ENCODE measurements around the gene C1S.
"Not testable (repeated sequence)": the region's sequence is repeated elsewhere in the genome, so short reads cannot be mapped to it uniquely, and the experiment has no call there.

Gene C1S

GRCh38 chr12:7096006-7096932 lies 35.8 kb downstream of the C1S start:
- peaks cover 4% of the 10 kb centered on the region; the same call in 1 of the 2 replicates for H3K4me1 ChIP-seq (ENCODE audit: insufficient read depth, low read length)
- no peaks in the 10 kb centered on the region for H3K9me3 ChIP-seq (ENCODE audit: insufficient read depth, low read depth, low read length)
- H3K4me3 ChIP-seq (ENCODE audit: low read length), result no peak overlapping the region
- 0 out of 2 replicates have a peak, but pooled peaks cover 4% of the 10 kb centered on the region for H3K27me3 ChIP-seq (ENCODE audit: insufficient read depth, low read length)
- no peak overlapping the region; the same call in 1 of the 2 replicates for H3K9ac ChIP-seq (ENCODE audit: low read depth, low read length)
- H3K36me3 ChIP-seq (ENCODE audit: insufficient read depth, low read depth, low read length), result peaks cover 7% of the 10 kb centered on the region; the same call in 1 of the 2 replicates
- no peak overlapping the region for H3K27ac ChIP-seq (ENCODE audit: low read length)

DNA sequence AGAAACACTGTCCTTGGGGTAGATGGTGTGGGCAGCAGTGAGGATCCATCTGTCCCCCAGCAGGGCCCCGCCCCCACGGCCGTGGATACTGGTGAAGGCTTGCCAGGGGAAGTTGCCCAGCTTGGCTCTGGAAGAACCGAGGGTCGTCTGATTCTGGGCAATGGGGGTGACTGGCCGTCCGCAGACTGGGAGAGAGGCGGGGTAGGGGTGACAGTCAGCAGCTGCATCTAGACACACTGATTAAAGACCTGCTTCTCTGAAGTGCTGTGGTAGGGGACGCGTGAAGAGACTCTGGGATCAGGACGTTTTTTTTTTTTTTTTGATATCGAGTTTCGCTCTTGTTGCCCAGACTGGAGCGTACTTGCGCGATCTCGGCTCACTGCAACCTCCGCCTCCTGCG lies 36.5 kb downstream of the C1S start:
- Histone ChIP-seq H3K27ac (ENCODE audit: low read length) (no peak overlapping the region), H3K9me3 (ENCODE audit: insufficient read depth, low read depth, low read length) (no peaks in the 10 kb centered on the region), H3K9ac (ENCODE audit: low read depth, low read length) (no peak overlapping the region), H3K27me3 (ENCODE audit: insufficient read depth, low read length) (0 out of 2 replicates have a peak, but pooled peaks cover 4% of the 10 kb centered on the region), H3K4me3 (ENCODE audit: low read length) (no peak overlapping the region), H3K36me3 (ENCODE audit: insufficient read depth, low read depth, low read length) (peaks cover 7% of the 10 kb centered on the region; the same call in 1 of the 2 replicates), H3K4me1 (ENCODE audit: insufficient read depth, low read length) (peaks cover 4% of the 10 kb centered on the region; the same call in 1 of the 2 replicates)

DNA sequence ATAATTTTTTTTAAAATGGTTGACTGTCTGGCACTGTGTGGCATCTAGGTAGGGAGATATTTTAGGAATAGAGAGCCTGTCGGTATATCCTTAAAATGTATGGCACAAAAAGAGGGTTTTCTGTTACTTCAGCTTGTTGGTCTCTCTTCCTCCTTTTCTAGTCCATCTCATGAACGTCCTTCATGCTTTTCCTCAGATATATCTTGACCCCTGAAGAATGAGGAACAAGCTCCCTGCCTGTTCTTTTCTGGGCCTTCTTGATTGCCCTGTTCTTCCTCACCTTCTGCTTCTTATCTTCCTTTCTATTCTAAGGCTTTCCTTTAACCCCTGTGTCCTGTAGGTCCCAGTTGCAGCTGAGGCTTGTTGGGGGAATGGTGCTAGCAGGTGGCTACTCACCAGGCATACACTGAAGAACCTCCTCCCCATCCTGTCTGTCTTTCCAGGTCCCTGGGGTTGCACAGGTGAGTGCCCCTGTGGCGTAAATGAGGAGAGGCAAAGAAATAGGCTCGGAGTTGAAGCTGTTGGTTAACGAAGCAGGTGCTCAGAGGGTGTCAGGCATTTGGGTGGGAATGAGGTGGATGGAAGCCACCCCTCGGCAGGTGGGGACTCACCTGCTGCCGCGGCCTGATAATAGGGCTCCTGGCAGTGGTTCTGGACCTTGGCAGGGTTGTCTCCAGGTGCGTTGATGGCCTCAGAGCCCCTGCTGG lies 38.9 kb downstream of the C1S start:
- no peak overlapping the region for H3K9ac ChIP-seq (ENCODE audit: low read depth, low read length)
- H3K4me1 ChIP-seq (ENCODE audit: insufficient read depth, low read length), result peaks cover 4% of the 10 kb centered on the region; the same call in 1 of the 2 replicates
- H3K27ac ChIP-seq (ENCODE audit: low read length), result no peak overlapping the region
- no peak overlapping the region for H3K4me3 ChIP-seq (ENCODE audit: low read length)
- H3K9me3 ChIP-seq (ENCODE audit: insufficient read depth, low read depth, low read length), result no peaks in the 10 kb centered on the region
- H3K36me3 ChIP-seq (ENCODE audit: insufficient read depth, low read depth, low read length), result peaks cover 7% of the 10 kb centered on the region; the same call in 1 of the 2 replicates
- no peaks in the 10 kb centered on the region for H3K27me3 ChIP-seq (ENCODE audit: insufficient read depth, low read length)

GRCh38 chr12:7100239-7100638 lies 39.7 kb downstream of the C1S start:
- no peak overlapping the region for H3K27ac ChIP-seq (ENCODE audit: low read length)
- H3K4me3 ChIP-seq (ENCODE audit: low read length), result no peak overlapping the region
- H3K9me3 ChIP-seq (ENCODE audit: insufficient read depth, low read depth, low read length), result no peaks in the 10 kb centered on the region
- no peak overlapping the region for H3K9ac ChIP-seq (ENCODE audit: low read depth, low read length)
- peaks cover 7% of the 10 kb centered on the region; the same call in 1 of the 2 replicates for H3K36me3 ChIP-seq (ENCODE audit: insufficient read depth, low read depth, low read length)
- peaks cover 4% of the 10 kb centered on the region; the same call in 1 of the 2 replicates for H3K4me1 ChIP-seq (ENCODE audit: insufficient read depth, low read length)
- no peaks in the 10 kb centered on the region for H3K27me3 ChIP-seq (ENCODE audit: insufficient read depth, low read length)

DNA sequence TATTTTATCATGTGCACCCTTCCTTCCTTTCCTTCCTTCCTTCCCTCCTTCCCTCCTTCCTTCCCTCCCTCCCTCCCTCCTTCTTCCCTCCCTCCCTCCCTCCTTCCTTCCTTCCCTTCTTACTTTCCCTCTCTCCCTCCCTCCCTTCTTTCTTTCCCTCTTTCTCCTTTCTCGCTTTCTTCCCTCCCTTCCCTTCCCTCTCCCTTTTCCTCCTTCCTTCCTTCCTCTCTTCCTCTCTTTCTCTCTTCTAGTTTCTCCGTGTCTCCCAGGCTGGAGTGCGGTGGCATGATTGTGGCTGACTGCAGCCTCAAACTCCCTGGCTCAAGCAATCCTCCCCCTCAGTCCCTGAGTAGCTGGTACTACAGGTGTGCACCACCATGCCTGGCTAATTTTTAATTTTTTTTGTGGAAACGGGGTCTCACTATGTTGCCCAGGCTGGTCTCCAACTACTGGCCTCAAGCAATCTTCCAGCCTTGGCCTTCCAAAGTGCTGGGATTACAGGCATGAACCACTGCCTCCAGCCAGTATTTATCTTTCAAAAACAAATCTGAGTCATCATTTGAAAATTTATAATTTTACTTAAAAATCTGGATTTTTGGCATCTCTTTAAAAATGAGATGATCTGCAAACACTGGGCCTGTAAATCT lies 40.7 kb downstream of the C1S start:
- Histone ChIP-seq H3K27ac (ENCODE audit: low read length) (no peak overlapping the region), H3K36me3 (ENCODE audit: insufficient read depth, low read depth, low read length) (peaks cover 7% of the 10 kb centered on the region; the same call in 1 of the 2 replicates), H3K27me3 (ENCODE audit: insufficient read depth, low read length) (no peaks in the 10 kb centered on the region), H3K4me1 (ENCODE audit: insufficient read depth, low read length) (no peaks in the 10 kb centered on the region), H3K9me3 (ENCODE audit: insufficient read depth, low read depth, low read length) (peaks cover 3% of the 10 kb centered on the region; the same call in 1 of the 2 replicates), H3K9ac (ENCODE audit: low read depth, low read length) (no peak overlapping the region), H3K4me3 (ENCODE audit: low read length) (no peak overlapping the region)

DNA sequence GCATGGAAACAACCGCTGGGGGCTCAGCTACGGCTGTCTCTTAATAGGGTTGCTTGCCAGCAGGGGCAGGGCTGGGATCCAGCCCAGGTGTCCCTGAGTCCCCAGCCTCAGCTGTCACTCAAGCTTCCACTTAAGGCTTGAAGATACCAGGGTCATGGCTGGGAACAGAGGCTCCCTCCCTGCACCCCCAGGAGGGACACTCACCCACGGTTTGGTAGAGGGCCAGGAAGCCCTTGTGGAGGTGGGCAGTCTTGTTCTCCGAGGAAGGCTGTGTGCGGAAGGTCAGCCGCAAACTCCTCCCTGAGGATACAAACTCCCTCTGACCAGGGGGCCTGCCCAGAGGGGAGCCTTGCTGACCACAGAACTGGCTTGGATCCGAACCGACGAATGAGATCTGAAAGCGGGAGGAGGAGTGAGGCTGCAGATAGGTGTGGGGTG lies 41.2 kb downstream of the C1S start:
- Histone ChIP-seq H3K4me1 (ENCODE audit: insufficient read depth, low read length) (no peaks in the 10 kb centered on the region), H3K9me3 (ENCODE audit: insufficient read depth, low read depth, low read length) (peaks cover 6% of the 10 kb centered on the region; the same call in 1 of the 2 replicates), H3K4me3 (ENCODE audit: low read length) (no peak overlapping the region), H3K27ac (ENCODE audit: low read length) (no peak overlapping the region), H3K36me3 (ENCODE audit: insufficient read depth, low read depth, low read length) (peaks cover 7% of the 10 kb centered on the region; the same call in 1 of the 2 replicates), H3K27me3 (ENCODE audit: insufficient read depth, low read length) (no peaks in the 10 kb centered on the region), H3K9ac (ENCODE audit: low read depth, low read length) (no peak overlapping the region)

GRCh38 chr12:7102582-7102981 lies 42.1 kb downstream of the C1S start:
- H3K9me3 ChIP-seq (ENCODE audit: insufficient read depth, low read depth, low read length), result peaks cover 6% of the 10 kb centered on the region; the same call in 1 of the 2 replicates
- no peaks in the 10 kb centered on the region for H3K4me1 ChIP-seq (ENCODE audit: insufficient read depth, low read length)
- H3K4me3 ChIP-seq (ENCODE audit: low read length), result no peak overlapping the region
- H3K36me3 ChIP-seq (ENCODE audit: insufficient read depth, low read depth, low read length), result peaks cover 7% of the 10 kb centered on the region; the same call in 1 of the 2 replicates
- H3K27me3 ChIP-seq (ENCODE audit: insufficient read depth, low read length), result no peaks in the 10 kb centered on the region
- no peak overlapping the region for H3K9ac ChIP-seq (ENCODE audit: low read depth, low read length)
- no peak overlapping the region for H3K27ac ChIP-seq (ENCODE audit: low read length)

- Histone ChIP-seq H3K9ac (ENCODE audit: low read depth, low read length) (no peak overlapping the region), H3K4me1 (ENCODE audit: insufficient read depth, low read length) (no peaks in the 10 kb centered on the region), H3K27ac (ENCODE audit: low read length) (no peak overlapping the region), H3K36me3 (ENCODE audit: insufficient read depth, low read depth, low read length) (peaks cover 7% of the 10 kb centered on the region; the same call in 1 of the 2 replicates), H3K27me3 (ENCODE audit: insufficient read depth, low read length) (no peaks in the 10 kb centered on the region), H3K4me3 (ENCODE audit: low read length) (no peak overlapping the region), H3K9me3 (ENCODE audit: insufficient read depth, low read depth, low read length) (peaks cover 6% of the 10 kb centered on the region; the same call in 1 of the 2 replicates)
Observed at GRCh38 chr12:7103837-7104584, 43.5 kb downstream of the C1S start.

DNA sequence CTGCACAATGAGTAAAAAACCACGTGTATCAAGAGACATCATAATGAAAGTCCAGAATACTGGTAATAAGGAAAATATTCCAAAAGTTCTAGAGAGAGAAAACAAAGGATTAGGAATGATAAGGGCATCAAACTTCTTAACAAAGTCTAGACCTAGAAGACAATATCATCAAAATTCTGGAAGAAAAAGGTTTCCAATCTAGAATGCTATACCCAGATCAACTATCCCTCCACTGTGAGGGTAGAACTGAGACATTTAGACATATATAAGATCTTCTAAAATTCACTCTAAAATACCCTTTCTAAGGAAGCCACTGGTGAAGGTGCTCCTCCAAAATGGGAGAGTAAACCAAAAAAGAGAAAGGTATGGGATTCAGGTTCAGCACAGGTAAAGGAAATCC lies 45.6 kb downstream of the C1S start:
- peaks cover 6% of the 10 kb centered on the region; the same call in 1 of the 2 replicates for H3K9me3 ChIP-seq (ENCODE audit: insufficient read depth, low read depth, low read length)
- no peaks in the 10 kb centered on the region; the same call in 1 of the 2 replicates for H3K27me3 ChIP-seq (ENCODE audit: insufficient read depth, low read length)
- H3K9ac ChIP-seq (ENCODE audit: low read depth, low read length), result no peak overlapping the region
- no peak overlapping the region for H3K4me3 ChIP-seq (ENCODE audit: low read length)
- 0 out of 2 replicates have a peak, but pooled peaks cover 4% of the 10 kb centered on the region for H3K4me1 ChIP-seq (ENCODE audit: insufficient read depth, low read length)
- H3K27ac ChIP-seq (ENCODE audit: low read length), result no peak overlapping the region
- no peaks in the 10 kb centered on the region; the same call in 1 of the 2 replicates for H3K36me3 ChIP-seq (ENCODE audit: insufficient read depth, low read depth, low read length)

DNA sequence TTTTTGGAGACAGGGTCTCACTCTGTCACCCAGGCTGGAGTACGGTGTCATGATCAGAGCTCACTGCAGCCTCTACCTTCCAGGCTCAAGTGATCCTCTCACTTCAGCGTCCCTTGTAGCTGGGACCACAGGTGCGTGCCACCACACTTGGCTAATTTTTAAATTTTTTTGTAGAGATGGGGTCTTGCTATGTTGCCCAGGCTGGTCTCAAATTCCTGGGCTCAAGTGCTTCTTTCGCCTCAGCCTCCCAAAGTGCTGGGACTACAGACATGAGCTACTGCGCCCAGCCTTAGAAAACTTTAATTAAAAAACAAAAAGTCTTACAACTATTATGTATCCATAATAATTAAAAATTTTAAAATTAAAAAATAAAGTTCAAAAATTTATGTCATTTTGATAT lies 46.7 kb downstream of the C1S start:
- H3K27me3 ChIP-seq (ENCODE audit: insufficient read depth, low read length); H3K9me3 ChIP-seq (ENCODE audit: insufficient read depth, low read depth, low read length); H3K4me1 ChIP-seq (ENCODE audit: insufficient read depth, low read length); H3K9ac ChIP-seq (ENCODE audit: low read depth, low read length); H3K36me3 ChIP-seq (ENCODE audit: insufficient read depth, low read depth, low read length); H3K27ac ChIP-seq (ENCODE audit: low read length); H3K4me3 ChIP-seq (ENCODE audit: low read length): not testable (repeated sequence)

Measured in iPS-20b (cell line).